Epithelial cell of esophagus (primary cell): ENCODE measurements around the gene CAMSAP3.

Source experiments
- DNase-seq: peaks from one replicate; pipeline ENCODE4 v3.0.0; 2010; ENCODE audit warnings: low read depth
- H3K4me3 ChIP-seq: 2 replicates; pipeline ENCODE4 v1.5.1; 2011; ENCODE audit warnings: mild to moderate bottlenecking, low read length, control low read depth
- CTCF ChIP-seq: IDR thresholded peaks from 2 replicates; pipeline ENCODE4 v1.5.1; 2011; ENCODE audit warnings: low read depth, mild to moderate bottlenecking, low read length, control low read depth, inconsistent platforms; ENCODE audit not compliant: insufficient read depth; ENCODE audit errors: missing control alignments

Gene CAMSAP3

DNA sequence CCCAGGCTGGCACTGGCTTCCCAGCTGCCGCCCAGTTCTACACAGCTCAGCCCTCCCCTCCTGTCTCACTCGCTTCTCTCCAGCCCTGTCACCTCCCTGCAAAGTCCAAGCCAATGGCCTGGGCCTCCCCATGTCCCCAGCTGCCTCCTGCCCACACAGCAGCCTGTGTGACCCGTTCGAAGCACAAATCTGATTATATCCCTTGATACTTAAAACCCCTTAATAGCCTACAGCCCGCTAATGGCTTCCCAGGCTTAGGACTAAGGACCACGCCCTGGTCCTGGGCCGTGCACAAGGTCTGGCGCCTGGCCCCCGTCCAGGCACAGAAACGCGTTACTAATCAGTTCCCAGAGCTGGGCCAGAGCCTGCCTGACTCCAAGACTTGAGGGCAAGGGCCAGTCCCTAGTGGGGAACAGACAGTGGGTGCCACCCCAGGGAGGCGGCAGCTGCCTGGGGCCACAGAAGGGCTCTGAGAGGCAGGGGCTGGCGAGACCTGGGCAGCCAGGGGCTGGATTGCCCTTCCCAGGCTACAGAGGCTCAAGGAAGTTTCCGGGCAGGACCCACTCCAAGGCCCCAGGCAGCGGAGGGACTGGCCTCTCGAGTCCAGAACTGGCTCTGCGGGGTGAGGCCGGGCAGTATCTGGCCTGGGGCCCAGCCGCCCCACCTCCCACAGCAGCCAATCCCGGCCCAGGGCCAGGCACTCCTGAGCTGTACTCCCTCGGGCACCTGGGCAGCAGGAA lies 23.3 kb downstream of the CAMSAP3 start:
- DNase-seq, result peak; percentile 36
- no peak for TF ChIP-seq CTCF
- no peak overlapping the region for H3K4me3 ChIP-seq

DNA sequence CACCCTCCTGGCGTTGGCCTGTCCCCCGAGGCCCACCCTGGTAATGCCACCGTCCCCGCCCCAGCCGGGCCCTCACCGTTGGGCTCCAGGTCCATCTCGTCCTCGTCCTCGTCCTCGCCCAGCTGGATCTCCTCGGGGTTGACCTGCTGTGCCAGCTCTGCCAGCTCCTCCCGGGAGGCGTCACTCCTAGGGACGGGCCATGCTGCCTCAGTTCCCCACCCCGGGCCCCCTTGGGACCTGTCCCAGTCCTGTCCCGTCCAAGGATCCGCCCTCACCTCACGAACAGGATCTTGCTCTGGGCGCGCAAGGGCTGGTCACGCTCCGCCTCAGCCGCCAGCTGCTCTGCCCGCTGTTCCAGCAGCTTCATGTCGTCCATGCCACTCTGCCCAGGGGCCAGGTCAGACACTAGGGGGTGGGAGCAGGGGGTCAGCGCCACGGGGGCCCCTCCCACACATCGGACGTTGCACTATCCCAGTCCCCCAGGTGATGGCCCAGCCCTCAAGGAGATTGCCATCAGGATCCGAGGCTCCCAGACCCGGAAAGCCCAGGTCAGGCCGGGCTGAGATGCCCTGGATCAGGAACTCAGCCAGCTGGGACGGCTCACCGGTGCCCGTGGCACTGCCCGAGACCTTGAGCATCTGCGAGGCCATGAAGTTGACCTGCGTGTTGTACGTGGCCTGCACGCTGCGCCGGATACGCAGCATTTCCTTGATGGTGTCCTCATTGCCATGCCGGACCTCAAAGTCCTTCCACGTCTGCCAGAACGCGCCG lies 24.2 kb downstream of the CAMSAP3 start:
- DNase-seq, result no peak
- H3K4me3 ChIP-seq, result no peak overlapping the region
- TF ChIP-seq CTCF, result no peak

GRCh38 chr19:7620442-7621412 lies 25.1 kb downstream of the CAMSAP3 start:
- no peak for DNase-seq
- TF ChIP-seq CTCF, result no peak
- H3K4me3 ChIP-seq, result no peak overlapping the region

DNA sequence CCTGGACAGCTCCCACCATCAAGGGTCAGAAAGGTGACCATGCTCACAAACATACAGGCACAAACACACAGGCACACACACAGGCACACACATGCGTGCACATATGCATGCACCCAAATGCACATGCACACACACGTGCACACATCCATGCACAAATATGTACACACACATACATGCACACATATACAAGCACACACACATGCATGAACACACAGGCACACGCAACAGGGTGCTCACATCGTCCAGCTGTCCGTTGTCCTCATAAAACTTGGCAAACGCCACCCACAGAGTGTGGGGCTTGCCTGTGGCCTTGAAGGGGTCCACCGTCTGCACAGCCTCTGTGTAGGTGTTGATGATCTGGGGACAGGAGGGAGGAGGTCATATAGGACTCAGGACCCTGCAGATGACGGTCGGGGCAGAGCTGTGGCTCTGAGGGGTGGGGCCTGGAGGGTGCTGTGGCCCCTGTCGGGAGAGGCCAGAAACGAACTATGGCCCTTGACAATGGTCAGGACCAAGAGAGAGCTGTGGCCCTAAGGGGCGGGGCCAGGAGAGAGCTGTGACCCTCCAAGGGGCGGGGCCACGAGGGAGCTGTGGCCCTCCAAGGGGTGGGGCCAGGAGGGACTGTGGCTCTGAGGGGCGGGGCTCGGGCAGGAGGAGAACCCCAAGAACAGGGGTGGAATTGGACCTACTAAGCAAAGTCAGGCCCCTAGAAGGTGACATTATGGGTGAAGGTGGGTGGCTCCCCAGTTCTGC lies 27.4 kb downstream of the CAMSAP3 start:
- no peak for TF ChIP-seq CTCF
- no peak for DNase-seq

GRCh38 chr19:7623725-7624603 lies 28.3 kb downstream of the CAMSAP3 start:
- H3K4me3 ChIP-seq, result no peak overlapping the region
- TF ChIP-seq CTCF, result no peak
- no peak for DNase-seq

More for the DNA sequence above, 27.4 kb downstream of the CAMSAP3 start:
- no peak overlapping the region for H3K4me3 ChIP-seq
